Prostate gland (tissue), 2 donors: ENCODE measurements around the gene PCDHGC5.

Experiments
- POLR2A ChIP-seq: fragments of 450-650 bp; IDR thresholded peaks from one replicate; pipeline ENCODE4 v1.6.1; 2016; ENCODE audit warnings: antibody characterized with exemption, mild to moderate bottlenecking
- POLR2AphosphoS5 ChIP-seq: sonication (generic); formaldehyde crosslinking; IDR thresholded peaks from one replicate; pipeline ENCODE4 v1.6.1; 2017; ENCODE audit warnings: antibody characterized with exemption
- TF ChIP-seq, protein P1 (sequence below), 4 experiments: fragments of 200-600 bp in 2 of 4; fragments of 450-650 bp in 2 of 4; sonication (generic) in 2 of 4; IDR thresholded peaks; 1 replicate in 3 of 4; 2 replicates in 1 of 4; pipeline ENCODE4 v1.5.1; 2016 to 2019; ENCODE audit warnings: antibody characterized with exemption in 4 of 4, mild to moderate bottlenecking in 2 of 4, moderate library complexity in 2 of 4

DNA sequence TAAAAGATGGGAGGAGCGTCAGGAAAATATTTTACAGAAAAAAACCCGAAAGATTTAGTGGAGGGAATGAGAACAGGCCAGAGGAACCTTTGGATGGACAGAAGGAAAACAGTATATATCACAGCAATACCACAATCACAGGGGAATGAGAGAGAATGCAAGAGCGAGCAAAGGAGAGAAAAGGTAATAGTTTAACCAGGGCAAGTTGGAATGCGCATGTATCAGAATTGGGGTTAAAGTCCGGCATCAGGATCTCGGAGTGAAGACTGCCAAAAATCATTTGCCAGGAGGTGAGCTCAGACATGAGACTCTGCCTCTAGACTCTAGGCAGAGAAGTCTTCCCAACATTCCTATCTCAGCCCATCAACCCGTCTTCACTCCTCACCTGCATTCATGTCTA, 36.8 kb downstream of the PCDHGC5 start:
- TF ChIP-seq, protein P1, sequence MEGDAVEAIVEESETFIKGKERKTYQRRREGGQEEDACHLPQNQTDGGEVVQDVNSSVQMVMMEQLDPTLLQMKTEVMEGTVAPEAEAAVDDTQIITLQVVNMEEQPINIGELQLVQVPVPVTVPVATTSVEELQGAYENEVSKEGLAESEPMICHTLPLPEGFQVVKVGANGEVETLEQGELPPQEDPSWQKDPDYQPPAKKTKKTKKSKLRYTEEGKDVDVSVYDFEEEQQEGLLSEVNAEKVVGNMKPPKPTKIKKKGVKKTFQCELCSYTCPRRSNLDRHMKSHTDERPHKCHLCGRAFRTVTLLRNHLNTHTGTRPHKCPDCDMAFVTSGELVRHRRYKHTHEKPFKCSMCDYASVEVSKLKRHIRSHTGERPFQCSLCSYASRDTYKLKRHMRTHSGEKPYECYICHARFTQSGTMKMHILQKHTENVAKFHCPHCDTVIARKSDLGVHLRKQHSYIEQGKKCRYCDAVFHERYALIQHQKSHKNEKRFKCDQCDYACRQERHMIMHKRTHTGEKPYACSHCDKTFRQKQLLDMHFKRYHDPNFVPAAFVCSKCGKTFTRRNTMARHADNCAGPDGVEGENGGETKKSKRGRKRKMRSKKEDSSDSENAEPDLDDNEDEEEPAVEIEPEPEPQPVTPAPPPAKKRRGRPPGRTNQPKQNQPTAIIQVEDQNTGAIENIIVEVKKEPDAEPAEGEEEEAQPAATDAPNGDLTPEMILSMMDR (IDR thresholded peaks at IDR 0.05) = no peak
- no peak for TF ChIP-seq POLR2AphosphoS5
- no peak for TF ChIP-seq POLR2A
